C4-2B (cell line): Measurements from ENCODE around the gene CDK13.

ENCODE experiments used
- CTCF ChIP-seq: fragments of 450-650 bp; conservative IDR thresholded peaks from 2 replicates; pipeline ENCODE4 v1.5.1; 2017; ENCODE audit warnings: mild to moderate bottlenecking
- ZFX ChIP-seq: fragments of 450-650 bp; IDR thresholded peaks from 2 replicates; pipeline ENCODE4 v1.6.1; 2017

GRCh38 chr7:40000734-40001315 lies 50.8 kb downstream of the CDK13 start:
- no peak for TF ChIP-seq CTCF
- no peak for TF ChIP-seq ZFX
